ENCODE data around the gene SLC7A5.

The SLC7A5 gene

GRCh38 chr16:87823181-87823929, 46.0 kb downstream of the SLC7A5 start:
- in situ Hi-C loops (cut with HindIII; ENCODE audit: low sequenced_read_pairs), result no loop called here

GRCh38 chr16:87822108-87822970, 47.0 kb downstream of the SLC7A5 start:
- DNase-seq (ENCODE audit: low read depth), result no peak
- H3K4me3 ChIP-seq (ENCODE audit: low read depth, low read length), result no peak overlapping the region
- TF ChIP-seq CTCF (IDR thresholded peaks at IDR 0.05; ENCODE audit: low read depth, low read length, missing control alignments), result no peak
- in situ Hi-C loops (cut with HindIII; ENCODE audit: low sequenced_read_pairs), result no loop called here

More at GRCh38 chr16:87823181-87823929, 46.0 kb downstream of the SLC7A5 start:
- no peak overlapping the region for H3K4me3 ChIP-seq (ENCODE audit: low read depth, low read length)
- no peak for DNase-seq (ENCODE audit: low read depth)
- no peak for TF ChIP-seq CTCF (IDR thresholded peaks at IDR 0.05; ENCODE audit: low read depth, low read length, missing control alignments)

- in situ Hi-C loops (cut with HindIII; ENCODE audit: low sequenced_read_pairs), result no loop called here
- no peak for DNase-seq (ENCODE audit: low read depth)
- no peak for TF ChIP-seq CTCF (IDR thresholded peaks at IDR 0.05; ENCODE audit: low read depth, low read length, missing control alignments)
- H3K4me3 ChIP-seq (ENCODE audit: low read depth, low read length), result no peak overlapping the region
Observed at GRCh38 chr16:87821376-87822107, 47.8 kb downstream of the SLC7A5 start.

- DNase-seq (ENCODE audit: low read depth), result no peak
- TF ChIP-seq CTCF (IDR thresholded peaks at IDR 0.05; ENCODE audit: low read depth, low read length, missing control alignments), result no peak
- in situ Hi-C loops (cut with HindIII; ENCODE audit: low sequenced_read_pairs), result no loop called here
- no peak overlapping the region for H3K4me3 ChIP-seq (ENCODE audit: low read depth, low read length)
Observed at GRCh38 chr16:87819983-87820382, 49.3 kb downstream of the SLC7A5 start.

- no peak overlapping the region for H3K4me3 ChIP-seq (ENCODE audit: low read depth, low read length)
- in situ Hi-C loops (cut with HindIII; ENCODE audit: low sequenced_read_pairs), result no loop called here
- TF ChIP-seq CTCF (IDR thresholded peaks at IDR 0.05; ENCODE audit: low read depth, low read length, missing control alignments), result no peak
- DNase-seq (ENCODE audit: low read depth), result no peak
Observed at GRCh38 chr16:87819282-87819681, 50.0 kb downstream of the SLC7A5 start.

GRCh38 chr16:87818533-87819161, 50.7 kb downstream of the SLC7A5 start:
- in situ Hi-C loops (cut with HindIII; ENCODE audit: low sequenced_read_pairs), result no loop called here
- TF ChIP-seq CTCF (IDR thresholded peaks at IDR 0.05; ENCODE audit: low read depth, low read length, missing control alignments), result no peak
- DNase-seq (ENCODE audit: low read depth), result no peak
- H3K4me3 ChIP-seq (ENCODE audit: low read depth, low read length), result no peak overlapping the region
